Sigmoid colon (tissue), 7 donors: ENCODE measurements around the gene CUEDC2. TPM values are rescaled to one million over a fixed set of nuclear protein-coding genes. Genes with fewer than 3 reads are reported as not detected.

Experiments
- DNase-seq: peaks from one replicate; pipeline ENCODE4 v3.0.0-alpha.2; 2019
- H3K27ac ChIP-seq, 4 donors: fragments of 200-600 bp; sonication (generic); one replicate each; pipeline ENCODE4 v1.5.1; 2016 to 2019; ENCODE audit warnings: mild to moderate bottlenecking in 1 of 4
- H3K27me3 ChIP-seq, 3 donors: fragments of 200-600 bp; sonication (generic); one replicate each; pipeline ENCODE4 v1.5.1; 2019; ENCODE audit warnings: mild to moderate bottlenecking in 1 of 3
- H3K36me3 ChIP-seq, 4 donors: fragments of 200-600 bp; sonication (generic); one replicate each; pipeline ENCODE4 v1.5.1; 2016 to 2019
- H3K4me1 ChIP-seq, 4 donors: fragments of 200-600 bp; sonication (generic); one replicate each; pipeline ENCODE4 v1.5.1; 2017 to 2019
- H3K4me3 ChIP-seq, 4 donors: fragments of 200-600 bp; sonication (generic); one replicate each; pipeline ENCODE4 v1.5.1; 2017 to 2019; ENCODE audit warnings: mild to moderate bottlenecking in 2 of 4, moderate library complexity in 1 of 4
- H3K9me3 ChIP-seq, 4 donors: fragments of 200-600 bp in 3 of 4; sonication (generic) in 3 of 4; one replicate each; pipeline versions ENCODE4 v1.5.1 to v1.6.1; 2013 to 2019
- EP300 ChIP-seq, 4 donors: sonication (generic); formaldehyde crosslinking; IDR thresholded peaks; one replicate each; pipeline ENCODE4 v1.6.1; 2017; ENCODE audit warnings: antibody characterized with exemption in 4 of 4
- POLR2A ChIP-seq, 2 donors: fragments of 450-650 bp; IDR thresholded peaks; one replicate each; pipeline ENCODE4 v1.6.1; 2016; ENCODE audit warnings: antibody characterized with exemption in 2 of 2, mild to moderate bottlenecking in 2 of 2, moderate library complexity in 2 of 2
- POLR2AphosphoS5 ChIP-seq, 4 donors: sonication (generic); formaldehyde crosslinking; IDR thresholded peaks; one replicate each; pipeline ENCODE4 v1.6.1; 2017; ENCODE audit warnings: antibody characterized with exemption in 4 of 4
- WGBS, 2 donors: extraction: QIAGEN DNeasy Blood & Tissue Kit; methylation state at CpG; one replicate each; pipeline ENCODE4 v1.1.7; 2013; 5-methylcytosine and 5-hydroxymethylcytosine counted together
- intact Hi-C: fragments of 100-400 bp; cut with DNase I; formaldehyde crosslinking; loops from one replicate; pipeline ENCODE4 v1.15.1; 2023
- polyA plus RNA-seq, 3 donors: library from polyadenylated mRNA; stranded (reverse); fragments of 200-250 nt; gene quantifications; one replicate each; pipeline ENCODE4 v1.2.3, GENCODE V29; 2013
- total RNA-seq, 4 donors: library from RNA; depleted of rRNA; stranded (reverse); fragments of >200 nt; gene quantifications; one replicate each; pipeline ENCODE4 v1.1.0, GENCODE V29; 2016
- TF ChIP-seq, protein P1 (sequence below), 4 experiments: fragments of 450-650 bp in 3 of 4; fragments of 200-600 bp in 1 of 4; IDR thresholded peaks; one replicate each; pipeline ENCODE4 v1.5.1; 2016 to 2019; ENCODE audit warnings: antibody characterized with exemption in 4 of 4, mild to moderate bottlenecking in 3 of 4, moderate library complexity in 2 of 4
- donor health status: healthy with polysubstance abuse.
- donor health status: Bipolar disorder and iron deficiency.
- donor health status: healthy.

Gene CUEDC2
- total and polyA plus RNA-seq, 7 donors: 30.0 to 93.5 (median 65.2) TPM

- no peaks in the 10 kb centered on the region for H3K9me3 ChIP-seq
- H3K27ac ChIP-seq: peak overlapping the region; percentile 86 to 96 (median 91)
- peak overlapping the region; percentile 61 to 89 (median 76) for H3K4me3 ChIP-seq
- intact Hi-C loops: loop anchor here (1.0 to 5.0 kb wide), 3 partner anchors 28 to 160 kb away; no protein-coding TSS in a partner anchor
- H3K4me1 ChIP-seq: peaks cover 0 to 42% (median 36%) of the 10 kb centered on the region in 4 donors
- peak; percentile 91 for DNase-seq
- H3K27me3 ChIP-seq: peaks cover 0 to 11% (median 0%) of the 10 kb centered on the region in 3 donors
- H3K36me3 ChIP-seq: peaks cover 10 to 24% (median 11%) of the 10 kb centered on the region in 4 donors
- TF ChIP-seq EP300 (IDR thresholded peaks at IDR 0.05) (no peak), POLR2AphosphoS5 (IDR thresholded peaks at IDR 0.05) (peak; percentile 52 to 77 (median 68)), POLR2A (IDR thresholded peaks at IDR 0.05) (peak in 1 of 2 donors; percentile 28)
- TF ChIP-seq, protein P1, sequence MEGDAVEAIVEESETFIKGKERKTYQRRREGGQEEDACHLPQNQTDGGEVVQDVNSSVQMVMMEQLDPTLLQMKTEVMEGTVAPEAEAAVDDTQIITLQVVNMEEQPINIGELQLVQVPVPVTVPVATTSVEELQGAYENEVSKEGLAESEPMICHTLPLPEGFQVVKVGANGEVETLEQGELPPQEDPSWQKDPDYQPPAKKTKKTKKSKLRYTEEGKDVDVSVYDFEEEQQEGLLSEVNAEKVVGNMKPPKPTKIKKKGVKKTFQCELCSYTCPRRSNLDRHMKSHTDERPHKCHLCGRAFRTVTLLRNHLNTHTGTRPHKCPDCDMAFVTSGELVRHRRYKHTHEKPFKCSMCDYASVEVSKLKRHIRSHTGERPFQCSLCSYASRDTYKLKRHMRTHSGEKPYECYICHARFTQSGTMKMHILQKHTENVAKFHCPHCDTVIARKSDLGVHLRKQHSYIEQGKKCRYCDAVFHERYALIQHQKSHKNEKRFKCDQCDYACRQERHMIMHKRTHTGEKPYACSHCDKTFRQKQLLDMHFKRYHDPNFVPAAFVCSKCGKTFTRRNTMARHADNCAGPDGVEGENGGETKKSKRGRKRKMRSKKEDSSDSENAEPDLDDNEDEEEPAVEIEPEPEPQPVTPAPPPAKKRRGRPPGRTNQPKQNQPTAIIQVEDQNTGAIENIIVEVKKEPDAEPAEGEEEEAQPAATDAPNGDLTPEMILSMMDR (IDR thresholded peaks at IDR 0.05): peak; percentile 85 to 93 (median 91)
- 5 to 10% methylated on average over 28 of the region's 28 CpGs for WGBS, 2 donors
These were observed 9.7 kb downstream of the CUEDC2 start for GRCh38 chr10:102422545-102423129.

- Histone ChIP-seq H3K4me1 (peaks cover 0 to 42% (median 36%) of the 10 kb centered on the region in 4 donors), H3K27ac (peak overlapping the region; percentile 86 to 96 (median 91)), H3K4me3 (peak overlapping the region; percentile 61 to 89 (median 76)), H3K9me3 (no peaks in the 10 kb centered on the region), H3K36me3 (peaks cover 10 to 24% (median 11%) of the 10 kb centered on the region in 4 donors), H3K27me3 (peaks cover 0 to 18% (median 0%) of the 10 kb centered on the region in 3 donors)
- DNase-seq: peak; percentile 73
- WGBS, 2 donors: 1 to 2% methylated on average over 62 of the region's 62 CpGs
- intact Hi-C loops: loop anchor here (1.0 to 5.0 kb wide), 4 partner anchors 28 to 160 kb away; no protein-coding TSS in a partner anchor
- TF ChIP-seq POLR2AphosphoS5 (IDR thresholded peaks at IDR 0.05): peak in 2 of 4 donors; percentile 9 to 44
- TF ChIP-seq, protein P1 (IDR thresholded peaks at IDR 0.05): no peak
These were observed 10.4 kb downstream of the CUEDC2 start for GRCh38 chr10:102421757-102422512.

- peaks cover 0 to 42% (median 36%) of the 10 kb centered on the region in 4 donors for H3K4me1 ChIP-seq
- H3K36me3 ChIP-seq: peaks cover 10 to 24% (median 11%) of the 10 kb centered on the region in 4 donors
- 0% methylated on average over 14 of the region's 14 CpGs for WGBS, 2 donors
- peaks cover 0 to 23% (median 2%) of the 10 kb centered on the region in 3 donors for H3K27me3 ChIP-seq
- H3K27ac ChIP-seq: peak overlapping the region; percentile 86 to 96 (median 91)
- intact Hi-C loops: loop anchor here (1.0 to 5.0 kb wide), 3 partner anchors 29 to 161 kb away; no protein-coding TSS in a partner anchor
- peak overlapping the region; percentile 61 to 89 (median 76) for H3K4me3 ChIP-seq
- no peak for DNase-seq
- H3K9me3 ChIP-seq: no peaks in the 10 kb centered on the region
- TF ChIP-seq POLR2A (IDR thresholded peaks at IDR 0.05) (no peak), EP300 (IDR thresholded peaks at IDR 0.05) (no peak), POLR2AphosphoS5 (IDR thresholded peaks at IDR 0.05) (no peak)
- TF ChIP-seq, protein P1 (IDR thresholded peaks at IDR 0.05): no peak
These were observed 10.9 kb downstream of the CUEDC2 start for GRCh38 chr10:102421507-102421756.

- DNase-seq: peak; percentile 99
- WGBS, 2 donors: 0% methylated on average over 66 of the region's 66 CpGs
- H3K9me3 ChIP-seq: no peaks in the 10 kb centered on the region
- H3K27me3 ChIP-seq: peaks cover 0 to 27% (median 7%) of the 10 kb centered on the region in 3 donors
- TF ChIP-seq, protein P1 (IDR thresholded peaks at IDR 0.05): no peak
- TF ChIP-seq EP300 (IDR thresholded peaks at IDR 0.05) (peak in 1 of 4 donors; percentile 63), POLR2AphosphoS5 (IDR thresholded peaks at IDR 0.05) (peak; percentile 70 to 86 (median 83)), POLR2A (IDR thresholded peaks at IDR 0.05) (peak in 1 of 2 donors; percentile 33)
- peaks cover 0 to 42% (median 36%) of the 10 kb centered on the region in 4 donors for H3K4me1 ChIP-seq
- peaks cover 10 to 24% (median 11%) of the 10 kb centered on the region in 4 donors for H3K36me3 ChIP-seq
- H3K27ac ChIP-seq: peak within 1 kb of the TSS; percentile 86 to 96 (median 91)
- H3K4me3 ChIP-seq: peak within 1 kb of the TSS; percentile 61 to 89 (median 76)
- intact Hi-C loops: loop anchor here (1.0 to 5.0 kb wide), 3 partner anchors 29 to 161 kb away; no protein-coding TSS in a partner anchor
These were observed 11.5 kb downstream of the CUEDC2 start, which contains the start of gene FBXL15 for GRCh38 chr10:102420714-102421506. FBXL15 (plus strand) TSS chr10:102420836; CDS start chr10:102421130, 294 bp downstream.
